Endothelial cell of umbilical vein (primary cell): Measurements from ENCODE around the gene ATRNL1. TPM values are rescaled to one million over a fixed set of nuclear protein-coding genes. Genes with fewer than 3 reads are reported as not detected.

Experiments used
- BruUV-seq: library from RNA; stranded (reverse); fragments of 400-500 nt; replicated peaks from 2 replicates; lab custom pipeline; 2021; lab: Mats Ljungman, UMichigan
- CTCF ChIA-PET: fragments of 300-600, 350-600 bp; sonication (Branson Sonifier 250); formaldehyde crosslinking; loops from one replicate; lab custom pipeline; 2021; ENCODE audit warnings: antibody characterized with exemption, inconsistent platforms; lab: Charles Lee
- POLR2A ChIA-PET: fragments of 300-600, 350-600 bp; sonication (Branson Sonifier 250); formaldehyde crosslinking; loops from one replicate; lab custom pipeline; 2021; ENCODE audit warnings: antibody characterized with exemption, inconsistent platforms; lab: Charles Lee
- DNase-seq: peaks from one replicate; pipeline ENCODE4 v3.0.0-alpha.2; 2011; ENCODE audit warnings: low read depth, low spot score
- FAIRE-seq: peaks from 2 replicates; lab custom pipeline; 2011; peaks lifted over from hg19 to GRCh38; lab: Jason Lieb, UNC
- H2AFZ ChIP-seq: 2 replicates; pipeline ENCODE4 v1.6.0; 2012; ENCODE audit warnings: low read depth, low read length, control low read depth, inconsistent platforms
- H3K27ac ChIP-seq: 2 replicates; pipeline ENCODE4 v1.5.1; 2011; ENCODE audit warnings: low read depth, mild to moderate bottlenecking, control low read depth, low read length, moderate library complexity; ENCODE audit not compliant: insufficient read depth
- H3K27me3 ChIP-seq, 2 experiments: 2 replicates each; pipeline versions ENCODE4 v1.6.0 to v1.6.1; 2011; ENCODE audit warnings: low read length in 2 of 2, mixed read lengths in 1 of 2; ENCODE audit not compliant: control insufficient read depth in 2 of 2, insufficient read depth in 2 of 2
- H3K36me3 ChIP-seq, 2 experiments: 2 replicates in 1 of 2; 3 replicates in 1 of 2; pipeline ENCODE4 v1.5.1; 2011; ENCODE audit warnings: low read length in 2 of 2, mild to moderate bottlenecking in 1 of 2, moderate library complexity in 1 of 2; ENCODE audit not compliant: control insufficient read depth in 2 of 2, insufficient read depth in 2 of 2; ENCODE audit errors: extremely low read depth in 1 of 2
- H3K4me1 ChIP-seq: 3 replicates; pipeline ENCODE4 v1.5.1; 2011; ENCODE audit warnings: mild to moderate bottlenecking, low read length; ENCODE audit not compliant: control insufficient read depth, insufficient read depth; ENCODE audit errors: extremely low read depth
- H3K4me2 ChIP-seq: 2 replicates; pipeline ENCODE4 v1.6.1; 2011; ENCODE audit warnings: low read length, control low read depth, mixed read lengths; ENCODE audit not compliant: insufficient read depth
- H3K4me3 ChIP-seq, 3 experiments: fragments of 200-600 bp in 1 of 3; sonication (generic), shearing (Covaris generic) in 1 of 3; replicated peaks in 1 of 3; 2 replicates each; pipeline ENCODE4 v1.5.1; 2011 to 2016; ENCODE audit warnings: control low read depth in 3 of 3, low read length in 3 of 3, mild to moderate bottlenecking in 2 of 3, inconsistent platforms in 1 of 3, low read depth in 1 of 3, moderate library complexity in 1 of 3; ENCODE audit not compliant: insufficient read depth in 1 of 3
- H3K79me2 ChIP-seq: 2 replicates; pipeline ENCODE4 v1.6.0; 2012; ENCODE audit warnings: low read length, inconsistent platforms; ENCODE audit not compliant: control insufficient read depth, insufficient read depth
- H3K9ac ChIP-seq: replicated peaks from 2 replicates; pipeline ENCODE3; 2011; ENCODE audit warnings: low read length, control low read depth; ENCODE audit not compliant: insufficient read depth; ENCODE audit errors: extremely low read depth
- H3K9me1 ChIP-seq: replicated peaks from 3 replicates; pipeline ENCODE4 v1.6.0; 2011; ENCODE audit warnings: mild to moderate bottlenecking, low read length; ENCODE audit not compliant: control insufficient read depth, insufficient read depth; ENCODE audit errors: extremely low read depth
- H3K9me3 ChIP-seq: replicated peaks from 2 replicates; pipeline ENCODE4 v1.5.1; 2012; ENCODE audit warnings: low read length, inconsistent platforms; ENCODE audit not compliant: control insufficient read depth, insufficient read depth
- H4K20me1 ChIP-seq: replicated peaks from 2 replicates; pipeline ENCODE3; 2011; ENCODE audit warnings: mild to moderate bottlenecking, low read length; ENCODE audit not compliant: control insufficient read depth, insufficient read depth; ENCODE audit errors: extremely low read depth
- CTCF ChIP-seq, 2 donors: IDR thresholded peaks; 1 replicate in 1 of 2; 2 replicates in 1 of 2; pipeline ENCODE4 v1.5.1; 2011; ENCODE audit warnings: low read length in 2 of 2, mild to moderate bottlenecking in 2 of 2, moderate library complexity in 2 of 2, control low read depth in 1 of 2, inconsistent platforms in 1 of 2, low read depth in 1 of 2; ENCODE audit not compliant: insufficient read depth in 1 of 2; ENCODE audit errors: extremely low read depth in 1 of 2
- EZH2 ChIP-seq: IDR thresholded peaks from 2 replicates; pipeline ENCODE4 v1.6.1; 2012; ENCODE audit warnings: borderline replicate concordance, low read depth, mild to moderate bottlenecking, moderate library complexity, low read length, inconsistent platforms; ENCODE audit not compliant: severe bottlenecking
- FOS ChIP-seq: IDR thresholded peaks from 2 replicates; pipeline ENCODE4 v1.6.1; 2011; ENCODE audit warnings: mild to moderate bottlenecking, low read length, moderate library complexity, borderline replicate concordance; ENCODE audit not compliant: insufficient read depth
- GATA2 ChIP-seq: IDR thresholded peaks from 2 replicates; pipeline ENCODE4 v1.7.0; 2011; ENCODE audit warnings: low read depth, mild to moderate bottlenecking, moderate library complexity, mixed read lengths, low read length; ENCODE audit not compliant: insufficient read length, insufficient read depth
- JUN ChIP-seq: IDR thresholded peaks from 2 replicates; pipeline ENCODE4 v1.6.1; 2011; ENCODE audit warnings: borderline replicate concordance, low read depth; ENCODE audit not compliant: insufficient read length, insufficient read depth
- MAX ChIP-seq: IDR thresholded peaks from 2 replicates; pipeline ENCODE4 v1.6.1; 2011; ENCODE audit not compliant: insufficient read depth, insufficient read length
- MYC ChIP-seq: IDR thresholded peaks from one replicate; pipeline ENCODE4 v1.6.1; 2011; ENCODE audit warnings: mild to moderate bottlenecking, low read depth, low read length
- POLR2A ChIP-seq: IDR thresholded peaks from 2 replicates; pipeline ENCODE4 v1.6.1; 2012; ENCODE audit warnings: low read depth, mild to moderate bottlenecking, control low read depth, low read length
- POLR2AphosphoS5 ChIP-seq: IDR thresholded peaks from 2 replicates; pipeline ENCODE4 v1.6.1; 2012; ENCODE audit warnings: low read depth, mild to moderate bottlenecking, control low read depth, low read length, moderate library complexity; ENCODE audit not compliant: insufficient read depth
- dilution Hi-C: fragments of 300-500 bp; cut with MboI; formaldehyde crosslinking; loops from one replicate; pipeline ENCODE4 v1.15.0; 2019; ENCODE audit warnings: low sequenced_read_pairs; ENCODE audit not compliant: extremely low pct_ligation_motif_present
- intact Hi-C: fragments of 100-400 bp; cut with micrococcal nuclease; formaldehyde crosslinking; loops from one replicate; pipeline ENCODE4 v1.10.0; 2022
- polyA plus RNA-seq, 4 experiments: library from polyadenylated mRNA; depleted of rRNA in 3 of 4; stranded (reverse) in 3 of 4; unstranded in 1 of 4; fragments of >200 nt; gene quantifications; 2 replicates each; pipeline versions ENCODE4 v1.2.1 to v1.2.3, GENCODE V29; 2011 to 2012; ENCODE audit warnings: missing spikeins in 1 of 4
- total RNA-seq: library from RNA; stranded (reverse); gene quantifications from 2 replicates; pipeline ENCODE4 v1.2.3, GENCODE V29; 2021

ATRNL1 gene
- total and polyA plus RNA-seq, 2 donors (not counting 3 experiments of a cell fraction or from before 2014, with no cell fraction given), result not detected

GRCh38 chr10:115830265-115830970 lies 737.3 kb downstream of the ATRNL1 start:
- no peaks in the 10 kb centered on the region for H3K9me1 ChIP-seq
- H3K27ac ChIP-seq, result no peak overlapping the region
- no peaks in the 10 kb centered on the region for H3K27me3 ChIP-seq
- no peaks in the 10 kb centered on the region for H3K79me2 ChIP-seq
- no peak overlapping the region for H2AFZ ChIP-seq
- no peak overlapping the region for H3K4me3 ChIP-seq
- H3K9ac ChIP-seq, result no peak overlapping the region
- peak; percentile 21 for FAIRE-seq
- dilution Hi-C loops, result no loop called here
- ChIA-PET CTCF (interaction anchor here (1.0 to 2.6 kb wide), 3 partner anchors 30 to 555 kb away, joined by 3 to 24 read pairs (median 6); no protein-coding TSS in a partner anchor), POLR2A (no interaction called here)
- TF ChIP-seq CTCF (IDR thresholded peaks at IDR 0.05; ENCODE audit: extremely low read depth in 1 of 2, insufficient read depth in 1 of 2, low read depth in 1 of 2, low read length in 2 of 2), result no peak
- DNase-seq, result no peak
- no peaks in the 10 kb centered on the region for H3K9me3 ChIP-seq
- H4K20me1 ChIP-seq, result no peaks in the 10 kb centered on the region
- intact Hi-C loops, result no loop called here
- no peaks in the 10 kb centered on the region for H3K4me1 ChIP-seq
- H3K36me3 ChIP-seq, result no peaks in the 10 kb centered on the region
- BruUV-seq, result no TSS peak
- no peak overlapping the region for H3K4me2 ChIP-seq

GRCh38 chr10:115831016-115831415 lies 737.9 kb downstream of the ATRNL1 start:
- Histone ChIP-seq H3K9me1 (no peaks in the 10 kb centered on the region), H3K27ac (no peak overlapping the region), H2AFZ (no peak overlapping the region), H3K79me2 (no peaks in the 10 kb centered on the region), H4K20me1 (no peaks in the 10 kb centered on the region), H3K9ac (no peak overlapping the region), H3K9me3 (no peaks in the 10 kb centered on the region), H3K4me2 (no peak overlapping the region), H3K36me3 (no peaks in the 10 kb centered on the region), H3K4me3 (no peak overlapping the region), H3K27me3 (no peaks in the 10 kb centered on the region), H3K4me1 (no peaks in the 10 kb centered on the region)
- POLR2A ChIA-PET, result no interaction called here
- intact Hi-C loops, result no loop called here
- dilution Hi-C loops, result no loop called here
- CTCF ChIA-PET, result interaction anchor here (2.6 kb wide), 1 partner anchor 456 kb away, joined by 24 read pairs; no protein-coding TSS in a partner anchor
- TF ChIP-seq POLR2A (no peak), POLR2AphosphoS5 (no peak), JUN (no peak), MYC (no peak), MAX (no peak), GATA2 (no peak), CTCF (IDR thresholded peaks at IDR 0.05; ENCODE audit: extremely low read depth in 1 of 2, insufficient read depth in 1 of 2, low read depth in 1 of 2, low read length in 2 of 2) (no peak), EZH2 (no peak), FOS (no peak)
- FAIRE-seq (no peak), DNase-seq (no peak)
- BruUV-seq, result no TSS peak
